ENCODE data around the gene SIGLEC14. TPM values are rescaled to one million over a fixed set of nuclear protein-coding genes. Genes with fewer than 3 reads are reported as not detected.

SIGLEC14 gene
- total and polyA plus RNA-seq, 2 experiments from 2014 or later: not detected

DNA sequence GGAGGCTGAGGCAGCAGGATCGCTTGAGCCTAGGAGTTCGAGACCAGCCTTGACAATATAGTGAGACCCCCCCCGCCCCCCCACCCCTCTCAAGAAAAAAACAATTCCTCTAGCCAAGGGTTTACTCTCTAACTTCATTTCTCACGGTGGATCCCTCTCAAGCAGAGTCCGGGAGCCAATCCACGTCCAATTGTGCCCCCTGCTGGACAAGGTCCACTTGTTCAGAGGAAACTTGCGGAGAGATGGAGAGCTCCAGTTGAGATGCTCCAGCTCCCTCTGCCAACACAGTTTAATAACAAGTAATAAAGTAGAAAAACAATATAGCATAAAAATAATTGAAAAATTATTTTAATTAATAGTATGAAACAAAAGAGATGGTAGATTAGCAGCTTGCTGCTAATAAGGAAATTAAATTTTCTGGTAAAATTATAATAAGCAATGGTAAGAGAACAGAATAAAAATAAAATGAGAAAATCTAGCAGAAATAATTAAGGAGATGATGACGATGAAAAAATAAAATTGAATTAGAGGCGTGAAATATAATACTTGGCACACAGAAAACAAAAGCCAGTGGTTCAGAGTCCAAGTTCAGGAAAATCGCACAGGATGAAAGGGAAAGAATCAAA, 14.5 kb upstream of the SIGLEC14 start:
- Mint-ChIP-seq H3K9me3 (peaks cover 16% of the 10 kb centered on the region), H3K27me3 (ENCODE audit: insufficient read depth, low read depth, poor library complexity) (peaks cover 6% of the 10 kb centered on the region), H3K4me1 (no peaks in the 10 kb centered on the region; the same call in 2 of the 3 replicates), H3K27ac (no peak overlapping the region), H3K4me3 (no peak overlapping the region), H3K36me3 (ENCODE audit: low read depth) (peaks cover 2% of the 10 kb centered on the region; the same call in 2 of the 3 replicates)
- DNase-seq (ENCODE audit: low spot score): peak; percentile 95
- Histone ChIP-seq H3K9me2 (ENCODE audit: insufficient read depth) (no peaks in the 10 kb centered on the region), H2AFZ (no peak overlapping the region), H3K4me1 (ENCODE audit: insufficient read depth) (no peaks in the 10 kb centered on the region), H3K4me3 (no peak overlapping the region), H3K4me2 (no peak overlapping the region), H3K79me2 (replicated peaks; ENCODE audit: insufficient read depth) (no peaks in the 10 kb centered on the region), H3F3A (replicated peaks; ENCODE audit: low read depth) (no peaks in the 10 kb centered on the region), H3K36me3 (ENCODE audit: insufficient read depth) (no peaks in the 10 kb centered on the region), H3K27ac (ENCODE audit: low read depth) (no peak overlapping the region), H3K27me3 (ENCODE audit: insufficient read depth) (no peaks in the 10 kb centered on the region), H4K20me1 (replicated peaks; ENCODE audit: insufficient read depth) (no peaks in the 10 kb centered on the region)
- ATAC-seq: peak; percentile 90
- no peak for TF ChIP-seq CREB1 (CRISPR knock-in tag; IDR thresholded peaks at IDR 0.05; ENCODE audit: low read depth)
- TF ChIP-seq, protein P1, sequence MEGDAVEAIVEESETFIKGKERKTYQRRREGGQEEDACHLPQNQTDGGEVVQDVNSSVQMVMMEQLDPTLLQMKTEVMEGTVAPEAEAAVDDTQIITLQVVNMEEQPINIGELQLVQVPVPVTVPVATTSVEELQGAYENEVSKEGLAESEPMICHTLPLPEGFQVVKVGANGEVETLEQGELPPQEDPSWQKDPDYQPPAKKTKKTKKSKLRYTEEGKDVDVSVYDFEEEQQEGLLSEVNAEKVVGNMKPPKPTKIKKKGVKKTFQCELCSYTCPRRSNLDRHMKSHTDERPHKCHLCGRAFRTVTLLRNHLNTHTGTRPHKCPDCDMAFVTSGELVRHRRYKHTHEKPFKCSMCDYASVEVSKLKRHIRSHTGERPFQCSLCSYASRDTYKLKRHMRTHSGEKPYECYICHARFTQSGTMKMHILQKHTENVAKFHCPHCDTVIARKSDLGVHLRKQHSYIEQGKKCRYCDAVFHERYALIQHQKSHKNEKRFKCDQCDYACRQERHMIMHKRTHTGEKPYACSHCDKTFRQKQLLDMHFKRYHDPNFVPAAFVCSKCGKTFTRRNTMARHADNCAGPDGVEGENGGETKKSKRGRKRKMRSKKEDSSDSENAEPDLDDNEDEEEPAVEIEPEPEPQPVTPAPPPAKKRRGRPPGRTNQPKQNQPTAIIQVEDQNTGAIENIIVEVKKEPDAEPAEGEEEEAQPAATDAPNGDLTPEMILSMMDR (conservative IDR thresholded peaks at IDR 0.05; ENCODE audit: low read depth in 2 of 2): peak; percentile 78 to 82
- TF ChIP-seq JUNB (IDR thresholded peaks at IDR 0.05; ENCODE audit: unreplicated experiment): no peak

DNA sequence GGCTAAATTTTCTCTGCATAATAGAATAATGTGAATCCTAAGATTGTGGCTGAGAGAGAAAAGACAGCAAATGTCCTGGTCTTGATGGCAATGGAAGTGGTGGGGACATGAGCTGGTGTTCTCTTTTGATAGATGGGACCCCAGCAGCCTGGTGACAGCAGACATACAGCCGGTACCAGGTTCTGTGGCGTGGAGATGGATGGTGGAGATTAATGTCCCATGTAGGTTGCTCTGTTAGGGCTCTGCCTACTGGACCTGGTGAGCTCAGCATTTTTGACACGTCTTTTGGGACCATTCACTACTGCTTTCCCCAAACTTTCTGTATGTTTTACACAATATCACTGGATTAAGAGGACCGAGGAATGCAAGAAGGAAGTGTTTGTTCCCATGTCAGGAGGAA, 8.2 kb upstream of the SIGLEC14 start:
- no peaks in the 10 kb centered on the region for H3K36me3 ChIP-seq (ENCODE audit: insufficient read depth)
- ATAC-seq: no peak

More for the DNA sequence above, 8.2 kb upstream of the SIGLEC14 start:
- H3K9me2 ChIP-seq (ENCODE audit: insufficient read depth): 0 out of 2 replicates have a peak, but pooled peaks cover 5% of the 10 kb centered on the region
- TF ChIP-seq EZH2phosphoT487 (IDR thresholded peaks at IDR 0.05; ENCODE audit: unreplicated experiment): no peak
- TF ChIP-seq POLR2AphosphoS5 (IDR thresholded peaks at IDR 0.05; ENCODE audit: low read depth): no peak
- no peak for TF ChIP-seq CREB1 (CRISPR knock-in tag; IDR thresholded peaks at IDR 0.05; ENCODE audit: low read depth)
- TF ChIP-seq NANOG (IDR thresholded peaks at IDR 0.05; ENCODE audit: borderline replicate concordance): no peak
- TF ChIP-seq, protein P1 (conservative IDR thresholded peaks at IDR 0.05; ENCODE audit: low read depth in 2 of 2): peak; percentile 36 to 59
- H3K79me2 ChIP-seq (replicated peaks; ENCODE audit: insufficient read depth): no peaks in the 10 kb centered on the region
- H2AFZ ChIP-seq: no peak overlapping the region
- H3K4me3 ChIP-seq: no peak overlapping the region
- Mint-ChIP-seq H3K27me3 (ENCODE audit: insufficient read depth, low read depth, poor library complexity) (no peaks in the 10 kb centered on the region), H3K36me3 (ENCODE audit: low read depth) (peaks cover 11% of the 10 kb centered on the region), H3K4me3 (no peak overlapping the region), H3K27ac (no peak overlapping the region), H3K4me1 (no peaks in the 10 kb centered on the region; the same call in 2 of the 3 replicates), H3K9me3 (peaks cover 60% of the 10 kb centered on the region)
- H3K4me2 ChIP-seq: no peak overlapping the region
- no peaks in the 10 kb centered on the region for H3F3A ChIP-seq (replicated peaks; ENCODE audit: low read depth)
- no peaks in the 10 kb centered on the region for H4K20me1 ChIP-seq (replicated peaks; ENCODE audit: insufficient read depth)
- H3K27ac ChIP-seq (ENCODE audit: low read depth): no peak overlapping the region
- H3K4me1 ChIP-seq (ENCODE audit: insufficient read depth): no peaks in the 10 kb centered on the region
- no peaks in the 10 kb centered on the region for H3K27me3 ChIP-seq (ENCODE audit: insufficient read depth)
- DNase-seq (ENCODE audit: low spot score): peak; percentile 61

Measured in GM23338 (cell line).